ENCODE data around the gene PPP1R16B.

PPP1R16B gene

DNA sequence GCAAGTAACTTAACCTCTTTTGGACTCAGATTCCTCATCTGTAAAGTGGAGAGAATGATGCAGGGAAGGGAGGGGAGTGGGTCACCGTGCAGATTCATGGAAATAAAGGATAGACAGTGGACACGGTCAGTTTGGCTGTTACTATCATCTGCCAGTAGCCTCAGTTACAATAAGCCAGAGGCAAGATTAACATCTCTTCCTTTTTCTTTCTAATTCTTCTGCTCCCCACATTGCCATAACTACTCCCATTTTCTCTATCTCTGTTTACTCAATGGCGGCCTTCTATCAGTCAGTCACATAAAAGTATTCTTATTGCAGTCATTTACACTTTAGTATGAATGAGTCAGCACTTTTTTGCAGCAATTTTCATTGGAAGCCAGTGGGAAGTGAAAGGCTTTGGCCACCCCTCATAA is 49.2 kb downstream of the PPP1R16B start:
- no peaks in the 10 kb centered on the region for H3K9me2 ChIP-seq (replicated peaks; ENCODE audit: control insufficient read depth, low read length)
- H3K4me2 ChIP-seq (ENCODE audit: low read length), result 0 out of 2 replicates have a peak overlapping the region, but pooled peaks have one; percentile 5
- H3K4me3 ChIP-seq (ENCODE audit: low read length), result no peak overlapping the region
- TF ChIP-seq, protein P1, sequence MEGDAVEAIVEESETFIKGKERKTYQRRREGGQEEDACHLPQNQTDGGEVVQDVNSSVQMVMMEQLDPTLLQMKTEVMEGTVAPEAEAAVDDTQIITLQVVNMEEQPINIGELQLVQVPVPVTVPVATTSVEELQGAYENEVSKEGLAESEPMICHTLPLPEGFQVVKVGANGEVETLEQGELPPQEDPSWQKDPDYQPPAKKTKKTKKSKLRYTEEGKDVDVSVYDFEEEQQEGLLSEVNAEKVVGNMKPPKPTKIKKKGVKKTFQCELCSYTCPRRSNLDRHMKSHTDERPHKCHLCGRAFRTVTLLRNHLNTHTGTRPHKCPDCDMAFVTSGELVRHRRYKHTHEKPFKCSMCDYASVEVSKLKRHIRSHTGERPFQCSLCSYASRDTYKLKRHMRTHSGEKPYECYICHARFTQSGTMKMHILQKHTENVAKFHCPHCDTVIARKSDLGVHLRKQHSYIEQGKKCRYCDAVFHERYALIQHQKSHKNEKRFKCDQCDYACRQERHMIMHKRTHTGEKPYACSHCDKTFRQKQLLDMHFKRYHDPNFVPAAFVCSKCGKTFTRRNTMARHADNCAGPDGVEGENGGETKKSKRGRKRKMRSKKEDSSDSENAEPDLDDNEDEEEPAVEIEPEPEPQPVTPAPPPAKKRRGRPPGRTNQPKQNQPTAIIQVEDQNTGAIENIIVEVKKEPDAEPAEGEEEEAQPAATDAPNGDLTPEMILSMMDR (IDR thresholded peaks at IDR 0.05; ENCODE audit: low read depth, low read length, poor library complexity, severe bottlenecking), result no peak
- TF ChIP-seq EZH2phosphoT487 (IDR thresholded peaks at IDR 0.05; ENCODE audit: borderline replicate concordance, low read length), result no peak
- H3K27ac ChIP-seq (ENCODE audit: low read depth, low read length), result no peak overlapping the region
- H3K27me3 ChIP-seq (ENCODE audit: control insufficient read depth, low read length), result no peaks in the 10 kb centered on the region
- H3K9me3 ChIP-seq (ENCODE audit: control insufficient read depth, insufficient read depth, low read length), result no peaks in the 10 kb centered on the region
- H3K36me3 ChIP-seq (ENCODE audit: control insufficient read depth, low read length), result peaks cover 35% of the 10 kb centered on the region
- no peaks in the 10 kb centered on the region for H3F3A ChIP-seq (ENCODE audit: control insufficient read depth, insufficient read depth)
- H3K79me2 ChIP-seq (ENCODE audit: control insufficient read depth, low read length), result peaks cover 93% of the 10 kb centered on the region
- H4K20me1 ChIP-seq (ENCODE audit: control insufficient read depth, insufficient read depth, low read depth, low read length), result no peaks in the 10 kb centered on the region
- H3K4me1 ChIP-seq (ENCODE audit: control insufficient read depth, low read length), result peaks cover 78% of the 10 kb centered on the region

GRCh38 chr20:38855356-38855755 is 49.9 kb downstream of the PPP1R16B start:
- Histone ChIP-seq H3K4me3 (ENCODE audit: low read length) (no peak overlapping the region), H3F3A (ENCODE audit: control insufficient read depth, insufficient read depth) (no peaks in the 10 kb centered on the region; the same call in 1 of the 2 replicates), H3K36me3 (ENCODE audit: control insufficient read depth, low read length) (peaks cover 29% of the 10 kb centered on the region), H3K4me1 (ENCODE audit: control insufficient read depth, low read length) (peaks cover 84% of the 10 kb centered on the region), H3K9me2 (replicated peaks; ENCODE audit: control insufficient read depth, low read length) (no peaks in the 10 kb centered on the region), H3K4me2 (ENCODE audit: low read length) (no peak overlapping the region), H3K27ac (ENCODE audit: low read depth, low read length) (no peak overlapping the region), H3K27me3 (ENCODE audit: control insufficient read depth, low read length) (no peaks in the 10 kb centered on the region), H3K9me3 (ENCODE audit: control insufficient read depth, insufficient read depth, low read length) (no peaks in the 10 kb centered on the region), H3K79me2 (ENCODE audit: control insufficient read depth, low read length) (peaks cover 91% of the 10 kb centered on the region), H4K20me1 (ENCODE audit: control insufficient read depth, insufficient read depth, low read depth, low read length) (no peaks in the 10 kb centered on the region)
- TF ChIP-seq EZH2phosphoT487 (IDR thresholded peaks at IDR 0.05; ENCODE audit: borderline replicate concordance, low read length), result no peak
- TF ChIP-seq, protein P1 (IDR thresholded peaks at IDR 0.05; ENCODE audit: low read depth, low read length, poor library complexity, severe bottlenecking), result no peak

DNA sequence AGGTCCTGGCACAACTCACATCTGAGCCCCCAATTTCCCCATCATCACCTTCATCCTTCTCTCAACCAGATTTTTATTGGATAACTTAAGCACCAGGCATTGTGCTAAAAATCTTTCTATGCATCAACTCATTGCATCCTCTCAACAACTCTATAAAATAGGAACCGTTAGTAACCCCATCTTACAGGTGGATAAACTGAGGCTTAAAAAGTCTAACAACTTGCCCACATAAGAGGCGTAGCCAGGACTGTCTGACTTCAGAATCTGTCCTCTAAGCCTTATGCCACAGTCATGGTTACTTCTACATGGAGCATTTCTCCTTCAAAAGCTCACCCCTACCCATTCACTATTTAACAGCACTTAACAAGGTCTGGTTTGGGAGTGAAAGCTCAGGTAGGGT is 51.1 kb downstream of the PPP1R16B start:
- H3K36me3 ChIP-seq (ENCODE audit: control insufficient read depth, low read length), result peaks cover 30% of the 10 kb centered on the region
- peak overlapping the region; percentile 12 for H3K27ac ChIP-seq (ENCODE audit: low read depth, low read length)
- H3K9me2 ChIP-seq (replicated peaks; ENCODE audit: control insufficient read depth, low read length), result no peaks in the 10 kb centered on the region
- H3K79me2 ChIP-seq (ENCODE audit: control insufficient read depth, low read length), result peaks cover 93% of the 10 kb centered on the region
- peaks cover 9% of the 10 kb centered on the region for H3F3A ChIP-seq (ENCODE audit: control insufficient read depth, insufficient read depth)
- H3K9me3 ChIP-seq (ENCODE audit: control insufficient read depth, insufficient read depth, low read length), result no peaks in the 10 kb centered on the region
- H4K20me1 ChIP-seq (ENCODE audit: control insufficient read depth, insufficient read depth, low read depth, low read length), result no peaks in the 10 kb centered on the region
- H3K4me3 ChIP-seq (ENCODE audit: low read length), result no peak overlapping the region
- TF ChIP-seq, protein P1 (IDR thresholded peaks at IDR 0.05; ENCODE audit: low read depth, low read length, poor library complexity, severe bottlenecking), result no peak
- no peak for TF ChIP-seq EZH2phosphoT487 (IDR thresholded peaks at IDR 0.05; ENCODE audit: borderline replicate concordance, low read length)
- peaks cover 95% of the 10 kb centered on the region for H3K4me1 ChIP-seq (ENCODE audit: control insufficient read depth, low read length)
- no peaks in the 10 kb centered on the region for H3K27me3 ChIP-seq (ENCODE audit: control insufficient read depth, low read length)
- peak overlapping the region; percentile 10; the same call in 1 of the 2 replicates for H3K4me2 ChIP-seq (ENCODE audit: low read length)
